ENCODE measurements around the gene STRA6. TPM values are rescaled to one million over a fixed set of nuclear protein-coding genes. Genes with fewer than 3 reads are reported as not detected.
A peak's percentile ranks its signal among the peaks of the same experiment; 100 is the strongest.

The STRA6 gene
- total RNA-seq, 2 donors from 2014 or later = not detected

DNA sequence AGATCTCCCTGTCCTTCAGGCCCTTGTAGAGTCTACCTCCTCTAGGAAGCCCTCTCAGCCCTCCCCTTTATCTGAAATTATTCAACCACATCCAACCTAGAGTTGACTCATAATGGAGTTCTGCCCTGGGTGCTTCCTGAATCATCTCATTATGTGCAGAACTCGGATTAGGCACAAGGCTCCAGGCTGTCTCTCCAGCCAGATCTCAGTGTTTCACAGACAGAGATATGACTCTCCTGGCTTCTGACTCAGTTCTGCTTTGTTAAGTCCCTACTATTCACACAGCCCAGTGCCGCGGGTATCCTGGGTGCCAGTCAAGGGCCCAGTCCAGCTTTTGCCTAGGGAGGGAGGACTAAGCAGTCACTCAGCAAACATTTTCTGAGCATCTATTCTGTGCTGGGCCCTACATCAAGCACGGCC lies 9.3 kb downstream of the STRA6 start:
- no peak for DNase-seq
- peak in 1 of 2 donors; percentile 61 for ATAC-seq
- intact Hi-C loops (cut with DNase I) = no loop called here

DNA sequence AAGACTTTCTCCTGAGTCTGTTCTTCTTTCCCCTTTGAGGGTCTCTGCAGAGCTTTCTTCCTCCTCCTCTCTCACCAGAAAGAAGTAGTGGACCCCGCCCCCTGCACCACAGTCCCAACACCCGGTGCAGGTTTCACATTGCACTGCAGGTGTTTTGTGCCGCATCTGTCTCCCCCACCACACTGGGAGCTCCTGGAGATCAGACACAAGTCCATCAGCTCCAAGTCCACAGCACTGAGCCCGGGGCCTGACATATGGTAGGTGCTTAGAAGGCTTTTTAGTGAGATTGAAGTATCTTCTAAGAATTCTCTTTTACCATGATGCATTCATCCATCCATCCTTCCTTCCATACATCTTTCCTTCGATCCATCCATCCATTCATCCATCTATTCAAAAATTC lies 9.8 kb downstream of the STRA6 start:
- no peak for ATAC-seq

DNA sequence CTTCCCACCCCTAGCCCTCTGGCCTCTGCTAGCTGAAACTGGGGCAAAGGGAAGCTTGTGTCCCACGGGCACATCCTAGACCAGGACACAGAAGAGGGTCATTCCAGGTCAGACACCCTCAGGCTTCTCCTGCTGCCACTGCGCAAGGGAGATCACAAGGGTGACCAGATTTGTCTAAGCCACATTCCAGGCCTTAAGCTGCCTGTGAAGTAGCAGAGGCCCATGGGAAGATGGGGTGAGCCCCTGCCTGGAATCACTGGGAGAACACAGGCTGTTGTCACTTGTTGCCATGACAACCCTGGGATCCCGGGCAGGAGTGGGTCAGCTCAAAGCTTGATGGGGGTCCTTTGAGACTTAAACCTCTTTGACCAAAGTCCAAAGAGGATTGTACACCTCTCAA lies 10.8 kb downstream of the STRA6 start:
- intact Hi-C loops (cut with DNase I) = no loop called here
- no peak for DNase-seq
- no peak for ATAC-seq

More for the DNA sequence above, 9.8 kb downstream of the STRA6 start:
- intact Hi-C loops (cut with DNase I) = no loop called here
- no peak for DNase-seq

DNA sequence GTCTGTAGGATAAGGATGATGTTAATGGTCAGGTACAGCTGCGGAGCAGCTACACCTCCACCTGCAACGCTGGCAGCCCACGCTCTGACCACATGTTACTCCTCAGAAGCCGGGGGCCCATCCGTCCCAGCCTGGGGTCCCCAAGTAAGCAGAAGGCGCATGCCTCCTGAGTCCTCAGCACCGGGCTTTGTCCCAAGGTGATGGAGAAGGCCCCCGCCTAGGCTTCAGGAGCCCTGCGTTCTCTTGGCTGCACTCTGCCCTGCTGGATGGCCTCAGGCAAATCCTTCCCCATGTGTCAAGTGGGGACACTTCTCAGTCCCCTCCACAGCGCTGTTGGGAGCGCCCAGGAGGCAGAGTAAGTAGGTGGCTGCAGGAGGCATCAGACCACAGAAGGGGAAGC lies 14.4 kb downstream of the STRA6 start:
- DNase-seq (no peak), ATAC-seq (no peak)
- intact Hi-C loops (cut with DNase I) = no loop called here

DNA sequence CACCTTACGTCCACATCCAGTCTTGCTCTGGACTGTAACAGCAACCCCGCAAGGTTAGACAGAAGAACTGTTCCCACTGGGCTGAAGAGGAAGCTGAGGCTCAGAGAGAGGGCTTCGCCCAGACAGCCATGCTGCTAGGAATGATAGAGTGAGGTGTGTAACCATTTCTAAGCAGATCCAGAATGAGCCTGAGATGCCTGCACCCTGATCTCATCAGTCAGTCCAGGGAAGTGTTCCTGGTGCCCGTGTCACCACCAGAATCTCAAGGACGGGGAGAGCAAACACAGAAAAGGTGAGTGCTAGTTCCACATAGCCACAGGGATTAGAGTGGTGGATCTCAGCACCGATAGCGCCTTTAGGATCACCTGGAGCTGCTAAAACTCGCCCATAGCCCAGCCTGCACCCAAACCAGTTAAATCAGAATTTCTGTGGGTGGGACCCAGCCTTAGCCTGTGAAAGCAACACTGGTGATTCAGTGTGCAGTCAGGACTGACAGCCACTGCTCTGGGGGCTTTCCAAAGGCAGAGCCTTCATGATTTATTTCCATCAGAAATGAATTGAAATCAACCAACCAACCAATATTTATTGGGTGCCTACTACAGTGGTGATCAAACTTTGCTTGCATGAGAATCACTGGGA lies 16.8 kb downstream of the STRA6 start:
- DNase-seq (no peak), ATAC-seq (no peak)
- intact Hi-C loops (cut with DNase I) = no loop called here

DNA sequence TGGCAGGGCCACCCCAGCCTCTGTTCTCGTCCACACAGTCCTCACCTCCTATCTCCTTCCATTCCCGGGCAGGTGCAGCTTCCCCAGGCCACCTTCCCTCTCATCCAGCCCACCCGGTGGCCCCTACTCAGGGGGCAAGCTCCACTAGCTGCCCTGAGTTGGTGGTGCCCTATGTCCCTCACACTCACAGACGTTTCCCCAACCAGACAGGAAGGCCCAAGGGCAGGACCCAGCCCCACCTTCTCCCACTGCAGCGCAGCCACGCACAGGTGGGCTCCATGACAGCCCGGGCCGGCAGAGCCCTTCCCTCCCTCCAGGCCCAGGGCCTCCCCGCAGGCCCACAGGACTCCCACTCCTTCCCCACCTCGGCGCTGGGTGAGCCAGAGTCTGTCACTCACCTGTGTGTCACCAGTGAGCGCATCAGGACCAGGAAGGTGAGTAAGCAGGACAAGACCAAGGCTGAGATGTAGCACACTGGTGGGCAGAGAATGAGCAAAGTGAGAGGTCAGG lies 17.9 kb downstream of the STRA6 start:
- no peak for DNase-seq
- ATAC-seq = no peak
- intact Hi-C loops (cut with DNase I) = no loop called here

DNA sequence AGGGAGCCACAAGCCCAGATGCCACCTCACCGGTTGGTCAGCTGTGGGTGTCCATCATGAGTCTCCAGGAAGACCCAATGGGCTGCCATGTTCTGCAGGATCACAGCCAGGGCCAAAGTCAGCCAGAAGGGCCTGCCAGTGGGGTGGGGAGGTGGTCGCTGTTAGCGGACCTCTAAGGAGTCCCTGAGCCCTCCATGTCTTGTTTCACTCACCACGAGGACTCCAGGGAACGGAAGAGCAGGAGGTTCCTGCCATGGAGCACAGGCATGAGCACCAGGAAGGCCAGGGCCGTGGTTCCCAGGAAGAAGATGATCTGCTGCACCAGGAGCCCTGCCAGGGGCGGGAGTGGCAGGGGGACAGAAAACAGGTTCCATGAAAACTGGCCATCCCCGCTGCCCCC lies 20.5 kb downstream of the STRA6 start:
- intact Hi-C loops (cut with DNase I) = no loop called here
- no peak for ATAC-seq
- no peak for DNase-seq

DNA sequence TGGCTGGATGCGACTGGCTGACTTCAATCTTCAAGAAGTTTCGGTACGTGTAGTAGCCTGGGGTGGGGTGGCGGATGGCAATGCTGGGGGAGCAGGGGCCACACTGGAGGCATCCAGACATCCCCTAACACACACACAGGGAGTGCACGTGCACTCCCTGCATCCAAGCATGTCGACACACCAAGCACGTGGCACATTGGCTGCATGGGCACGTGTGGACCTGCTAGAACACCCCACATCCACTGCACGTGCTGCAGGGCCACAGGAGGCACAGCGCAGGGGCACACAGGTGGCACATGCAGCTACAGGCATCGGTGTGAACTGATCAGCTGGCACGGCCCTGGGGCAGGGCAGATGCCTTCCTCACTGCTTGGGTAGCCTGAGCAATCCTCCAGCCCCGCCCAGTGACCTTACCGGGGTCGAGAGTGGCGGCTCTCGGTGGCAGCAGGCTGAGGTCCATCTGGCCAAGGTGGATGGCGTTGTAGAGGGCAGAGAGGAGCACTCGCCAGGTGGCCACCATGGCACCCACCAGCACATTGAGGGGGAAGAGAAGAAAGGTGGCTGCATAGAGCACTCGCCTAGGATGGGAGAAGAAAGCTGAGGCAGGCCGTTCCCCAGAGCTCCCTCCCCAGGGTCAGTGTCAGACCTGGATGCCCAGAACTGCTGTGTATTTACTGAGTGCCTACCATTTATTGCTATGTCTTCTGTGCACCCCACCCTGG lies 21.5 kb downstream of the STRA6 start:
- intact Hi-C loops (cut with DNase I) = no loop called here
- DNase-seq = no peak

DNA sequence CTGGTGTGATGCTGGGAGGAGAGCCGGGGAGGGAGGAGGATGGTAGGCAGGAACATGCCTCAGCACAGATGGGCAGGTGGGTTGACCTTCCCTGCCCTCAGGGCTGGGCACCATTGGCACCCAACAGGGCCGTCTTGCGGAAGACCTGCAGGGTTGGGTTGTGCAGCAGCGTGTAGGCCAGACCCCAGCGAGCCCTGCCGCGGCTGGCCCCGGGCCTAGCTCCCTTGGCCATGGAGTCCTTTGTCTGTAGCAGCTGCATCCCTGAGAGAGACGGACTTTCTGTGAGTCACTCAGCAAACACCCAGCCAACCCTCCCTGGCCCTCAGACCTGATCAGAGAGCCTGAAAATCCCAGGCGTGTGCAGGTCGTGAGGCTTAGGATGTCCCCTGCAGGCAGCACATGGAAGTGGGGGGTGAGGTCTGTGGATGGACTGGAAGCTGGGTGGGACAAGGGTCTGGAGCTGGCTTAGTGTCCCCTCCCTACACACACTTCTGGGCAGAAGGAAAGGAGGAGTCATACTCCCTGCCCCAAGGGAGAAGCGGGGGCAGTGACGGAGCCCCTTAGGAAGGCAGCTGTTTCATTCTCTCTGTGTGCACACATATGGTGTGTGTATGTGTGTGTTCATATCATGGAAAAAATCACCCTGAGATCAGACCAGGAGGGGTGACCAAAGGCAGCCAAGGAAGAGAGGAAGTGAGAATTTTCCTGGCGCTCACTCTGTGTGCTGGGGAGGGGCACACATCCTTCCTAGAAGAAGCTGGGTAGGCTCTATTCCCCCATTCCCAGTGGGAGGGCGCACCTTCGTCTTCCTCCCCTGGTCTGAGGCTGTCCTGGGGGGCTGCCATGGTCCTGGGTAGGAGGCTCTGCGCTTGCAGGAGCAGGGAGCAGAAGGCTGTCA lies 22.4 kb downstream of the STRA6 start:
- intact Hi-C loops (cut with DNase I) = no loop called here
- peak; percentile 18 to 72 for ATAC-seq
- peak; percentile 65 for DNase-seq

More for the DNA sequence above, 21.5 kb downstream of the STRA6 start:
- ATAC-seq = no peak

DNA sequence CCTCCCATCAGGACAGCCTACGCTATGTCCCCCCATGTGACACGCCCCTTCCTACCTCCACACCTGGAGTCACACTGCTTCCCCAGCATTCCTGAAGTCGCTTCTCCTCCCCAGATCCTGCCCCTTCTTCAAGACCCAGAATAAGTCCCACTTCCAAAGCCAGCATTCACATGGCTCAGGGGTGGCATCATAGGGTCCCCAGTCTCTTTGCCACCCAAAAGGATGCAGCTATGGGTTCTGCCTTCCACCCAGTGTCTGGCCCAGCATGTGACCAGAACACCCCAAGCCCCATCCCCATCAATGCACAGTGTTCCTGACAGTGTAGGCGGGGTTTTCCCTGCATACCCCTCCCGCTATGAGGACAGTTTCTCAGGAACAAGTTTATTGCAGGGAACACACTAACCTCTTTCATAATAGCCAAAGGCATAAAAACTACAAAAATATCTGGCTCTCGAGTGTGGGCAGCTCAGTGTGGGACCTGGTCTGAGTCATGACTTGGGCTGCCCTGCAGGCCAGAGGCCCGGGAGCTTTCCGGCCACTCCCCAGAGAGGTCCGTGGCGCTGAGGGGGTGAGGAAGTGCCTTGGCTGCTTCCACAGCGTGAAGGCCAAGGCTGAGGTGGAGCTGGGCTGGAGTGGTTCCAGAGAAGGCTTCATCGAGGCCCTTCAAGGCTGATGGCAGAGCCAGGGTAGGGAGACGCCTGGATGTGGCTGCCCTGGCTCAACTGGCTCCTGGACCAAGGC lies 23.3 kb downstream of the STRA6 start:
- intact Hi-C loops (cut with DNase I) = no loop called here
- DNase-seq = peak; percentile 92
- peak; percentile 90 to 95 for ATAC-seq

DNA sequence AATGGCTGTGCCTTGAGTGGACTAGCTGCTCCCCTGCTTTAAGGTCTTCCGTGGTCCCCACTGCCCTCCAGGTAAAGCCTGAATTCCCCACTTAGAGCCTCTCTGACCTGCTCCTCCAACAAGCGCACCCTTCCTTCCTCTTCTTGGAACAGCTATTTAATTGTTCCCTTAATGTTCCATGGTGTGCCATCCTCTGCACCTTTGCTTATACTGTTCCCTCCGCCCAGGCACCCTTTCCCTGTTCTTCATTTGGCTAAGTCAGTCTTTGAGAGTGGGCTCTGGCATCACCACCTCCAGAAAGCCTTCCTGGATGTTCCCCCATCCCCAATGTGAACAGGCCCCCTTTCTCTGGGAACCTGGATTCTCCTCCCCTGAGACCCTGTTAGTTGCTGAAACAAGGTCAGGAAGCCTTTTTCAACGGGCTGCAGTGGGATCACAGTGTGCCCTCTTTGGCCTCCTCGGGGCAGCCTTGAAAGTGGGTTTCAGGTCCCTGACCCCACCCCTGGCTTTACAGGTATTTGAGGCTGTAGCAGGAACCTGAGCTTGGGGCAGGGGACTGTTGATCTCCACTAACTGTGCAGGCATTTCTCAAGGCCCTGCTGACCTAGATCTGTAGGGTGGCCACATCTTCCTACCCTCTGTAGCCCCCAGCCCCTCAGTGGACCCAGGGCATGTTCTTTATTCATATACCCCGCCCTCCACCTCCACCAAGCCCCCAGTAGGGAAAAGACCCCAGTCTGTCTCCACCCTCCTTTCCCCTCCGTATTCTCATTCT lies 24.1 kb downstream of the STRA6 start:
- ATAC-seq = no peak
- intact Hi-C loops (cut with DNase I) = no loop called here
- no peak for DNase-seq

DNA sequence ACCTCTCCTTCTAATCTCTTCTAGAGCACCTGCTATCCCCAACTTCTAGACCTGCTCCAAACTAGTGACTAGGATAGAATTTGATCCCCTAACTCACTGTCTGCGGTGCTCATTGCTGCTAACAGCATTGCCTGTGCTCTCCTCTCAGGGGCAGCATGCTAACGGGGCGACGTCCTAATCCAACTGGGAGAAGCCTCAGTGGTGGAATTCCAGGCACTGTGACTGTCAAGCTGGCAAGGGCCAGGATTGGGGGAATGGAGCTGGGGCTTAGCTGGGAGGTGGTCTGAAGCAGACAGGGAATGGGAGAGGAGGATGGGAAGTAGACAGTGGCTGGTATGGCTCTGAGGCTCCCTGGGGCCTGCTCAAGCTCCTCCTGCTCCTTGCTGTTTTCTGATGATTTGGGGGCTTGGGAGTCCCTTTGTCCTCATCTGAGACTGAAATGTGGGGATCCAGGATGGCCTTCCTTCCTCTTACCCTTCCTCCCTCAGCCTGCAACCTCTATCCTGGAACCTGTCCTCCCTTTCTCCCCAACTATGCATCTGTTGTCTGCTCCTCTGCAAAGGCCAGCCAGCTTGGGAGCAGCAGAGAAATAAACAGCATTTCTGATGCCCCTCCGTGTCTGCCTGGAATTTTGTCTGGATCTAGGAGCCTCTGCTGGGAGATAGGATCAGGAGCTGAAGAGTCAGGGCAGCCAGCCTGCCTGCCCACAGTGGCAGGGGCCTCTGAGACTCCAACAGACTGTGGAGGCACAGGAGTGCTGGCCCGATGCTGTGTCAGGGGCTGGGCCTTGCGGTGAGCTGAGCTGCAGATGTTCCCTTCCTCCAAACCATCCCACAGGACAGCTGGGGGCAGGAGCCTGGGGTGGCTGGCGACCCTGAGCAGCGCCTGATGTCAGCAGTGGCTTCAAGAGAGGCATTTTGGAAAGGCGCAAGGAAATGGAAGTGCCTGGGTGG lies 26.0 kb downstream of the STRA6 start:
- ATAC-seq (no peak), DNase-seq (no peak)
- intact Hi-C loops (cut with DNase I) = no loop called here

DNA sequence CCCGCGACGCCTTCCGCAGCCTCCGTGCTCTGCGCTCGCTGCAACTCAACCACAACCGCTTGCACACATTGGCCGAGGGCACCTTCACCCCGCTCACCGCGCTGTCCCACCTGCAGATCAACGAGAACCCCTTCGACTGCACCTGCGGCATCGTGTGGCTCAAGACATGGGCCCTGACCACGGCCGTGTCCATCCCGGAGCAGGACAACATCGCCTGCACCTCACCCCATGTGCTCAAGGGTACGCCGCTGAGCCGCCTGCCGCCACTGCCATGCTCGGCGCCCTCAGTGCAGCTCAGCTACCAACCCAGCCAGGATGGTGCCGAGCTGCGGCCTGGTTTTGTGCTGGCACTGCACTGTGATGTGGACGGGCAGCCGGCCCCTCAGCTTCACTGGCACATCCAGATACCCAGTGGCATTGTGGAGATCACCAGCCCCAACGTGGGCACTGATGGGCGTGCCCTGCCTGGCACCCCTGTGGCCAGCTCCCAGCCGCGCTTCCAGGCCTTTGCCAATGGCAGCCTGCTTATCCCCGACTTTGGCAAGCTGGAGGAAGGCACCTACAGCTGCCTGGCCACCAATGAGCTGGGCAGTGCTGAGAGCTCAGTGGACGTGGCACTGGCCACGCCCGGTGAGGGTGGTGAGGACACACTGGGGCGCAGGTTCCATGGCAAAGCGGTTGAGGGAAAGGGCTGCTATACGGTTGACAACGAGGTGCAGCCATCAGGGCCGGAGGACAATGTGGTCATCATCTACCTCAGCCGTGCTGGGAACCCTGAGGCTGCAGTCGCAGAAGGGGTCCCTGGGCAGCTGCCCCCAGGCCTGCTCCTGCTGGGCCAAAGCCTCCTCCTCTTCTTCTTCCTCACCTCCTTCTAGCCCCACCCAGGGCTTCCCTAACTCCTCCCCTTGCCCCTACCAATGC lies 27.1 kb downstream of the STRA6 start:
- intact Hi-C loops (cut with DNase I) = no loop called here
- ATAC-seq (no peak), DNase-seq (no peak)

DNA sequence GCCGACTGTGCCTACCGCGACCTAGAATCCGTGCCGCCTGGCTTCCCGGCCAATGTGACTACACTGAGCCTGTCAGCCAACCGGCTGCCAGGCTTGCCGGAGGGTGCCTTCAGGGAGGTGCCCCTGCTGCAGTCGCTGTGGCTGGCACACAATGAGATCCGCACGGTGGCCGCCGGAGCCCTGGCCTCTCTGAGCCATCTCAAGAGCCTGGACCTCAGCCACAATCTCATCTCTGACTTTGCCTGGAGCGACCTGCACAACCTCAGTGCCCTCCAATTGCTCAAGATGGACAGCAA lies 27.7 kb downstream of the STRA6 start:
- intact Hi-C loops (cut with DNase I) = no loop called here
- DNase-seq (no peak), ATAC-seq (no peak)

DNA sequence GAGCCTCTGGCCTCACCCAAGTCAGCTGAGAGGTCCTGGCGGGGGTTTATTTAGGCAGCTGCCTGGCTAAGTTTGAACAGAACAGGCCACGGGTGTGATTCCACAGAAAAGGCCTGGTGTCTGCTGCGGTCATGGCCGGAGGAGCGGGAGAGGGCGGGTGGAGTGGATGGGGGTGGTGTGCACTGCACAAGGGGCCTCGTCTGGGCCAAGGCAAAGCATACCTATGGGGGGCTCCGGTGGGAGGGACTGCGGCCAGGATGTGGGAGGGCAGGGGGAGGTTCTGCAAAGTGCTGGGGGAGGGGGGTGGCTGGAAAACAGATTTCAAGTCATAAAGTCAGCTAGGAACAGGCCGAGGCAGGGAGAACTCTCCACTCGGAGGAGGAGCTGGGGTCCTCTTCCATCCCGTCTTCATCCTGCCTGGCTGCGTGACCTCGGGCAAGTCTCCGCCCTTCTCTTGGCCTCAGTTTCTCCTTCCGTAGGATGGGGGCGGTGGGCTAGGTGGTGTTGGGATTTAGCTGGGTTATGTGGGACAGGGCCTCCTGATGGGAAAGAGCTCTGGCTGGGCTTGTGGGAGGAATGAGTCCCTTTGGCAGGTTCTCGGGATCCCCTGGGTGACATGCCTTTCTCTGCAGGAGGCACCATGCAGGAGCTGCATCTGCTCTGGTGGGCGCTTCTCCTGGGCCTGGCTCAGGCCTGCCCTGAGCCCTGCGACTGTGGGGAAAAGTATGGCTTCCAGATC lies 28.2 kb downstream of the STRA6 start:
- ATAC-seq = peak; percentile 32 to 61
- no peak for DNase-seq
- intact Hi-C loops (cut with DNase I) = no loop called here

Data from left cardiac atrium (tissue), 4 donors.